PC-9 (cell line): Measurements from ENCODE around the gene CLEC18C.
"Not testable (repeated sequence)": the region's sequence is repeated elsewhere in the genome, so short reads cannot be mapped to it uniquely, and the experiment has no call there.

Experiments used
- EZH2 ChIP-seq: fragments of 200-600 bp; sonication (generic); IDR thresholded peaks from 2 replicates; pipeline ENCODE4 v1.8.0; 2017; ENCODE audit warnings: antibody characterized with exemption, low read depth
- TF ChIP-seq, protein P1 (sequence below): fragments of 200-600 bp; sonication (generic); conservative IDR thresholded peaks from 2 replicates; pipeline ENCODE4 v1.6.1; 2017; ENCODE audit warnings: mixed run types, antibody characterized with exemption, mild to moderate bottlenecking, moderate library complexity

DNA sequence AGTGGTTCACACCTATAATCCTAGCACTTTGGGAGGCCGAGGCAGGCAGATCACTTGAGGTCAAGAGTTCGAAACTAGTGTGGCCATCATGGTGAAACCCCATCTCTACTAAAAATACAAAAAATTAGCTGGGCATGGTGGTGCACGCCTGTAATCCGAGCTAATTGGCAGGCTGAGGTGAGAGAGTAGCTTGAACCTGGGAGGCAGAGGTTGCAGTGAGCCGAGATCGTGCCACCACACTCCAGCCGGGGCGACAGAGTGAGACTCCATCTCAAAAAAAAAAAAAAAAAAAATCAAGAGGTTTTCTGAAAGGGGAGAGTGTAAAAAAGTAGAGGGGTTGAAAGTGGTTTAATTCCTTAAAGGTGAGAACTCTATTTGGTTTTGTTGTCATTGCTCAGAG lies 37.8 kb upstream of the CLEC18C start:
- TF ChIP-seq, protein P1, sequence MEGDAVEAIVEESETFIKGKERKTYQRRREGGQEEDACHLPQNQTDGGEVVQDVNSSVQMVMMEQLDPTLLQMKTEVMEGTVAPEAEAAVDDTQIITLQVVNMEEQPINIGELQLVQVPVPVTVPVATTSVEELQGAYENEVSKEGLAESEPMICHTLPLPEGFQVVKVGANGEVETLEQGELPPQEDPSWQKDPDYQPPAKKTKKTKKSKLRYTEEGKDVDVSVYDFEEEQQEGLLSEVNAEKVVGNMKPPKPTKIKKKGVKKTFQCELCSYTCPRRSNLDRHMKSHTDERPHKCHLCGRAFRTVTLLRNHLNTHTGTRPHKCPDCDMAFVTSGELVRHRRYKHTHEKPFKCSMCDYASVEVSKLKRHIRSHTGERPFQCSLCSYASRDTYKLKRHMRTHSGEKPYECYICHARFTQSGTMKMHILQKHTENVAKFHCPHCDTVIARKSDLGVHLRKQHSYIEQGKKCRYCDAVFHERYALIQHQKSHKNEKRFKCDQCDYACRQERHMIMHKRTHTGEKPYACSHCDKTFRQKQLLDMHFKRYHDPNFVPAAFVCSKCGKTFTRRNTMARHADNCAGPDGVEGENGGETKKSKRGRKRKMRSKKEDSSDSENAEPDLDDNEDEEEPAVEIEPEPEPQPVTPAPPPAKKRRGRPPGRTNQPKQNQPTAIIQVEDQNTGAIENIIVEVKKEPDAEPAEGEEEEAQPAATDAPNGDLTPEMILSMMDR, result not testable (repeated sequence)
- not testable (repeated sequence) for TF ChIP-seq EZH2
